Fibroblast of the conjunctiva (primary cell): ENCODE measurements around the gene TTC38.

Experiments used
- DNase-seq: peaks from one replicate; pipeline ENCODE4 v3.0.0-alpha.2; 2010; ENCODE audit warnings: low read depth

The TTC38 gene

DNA sequence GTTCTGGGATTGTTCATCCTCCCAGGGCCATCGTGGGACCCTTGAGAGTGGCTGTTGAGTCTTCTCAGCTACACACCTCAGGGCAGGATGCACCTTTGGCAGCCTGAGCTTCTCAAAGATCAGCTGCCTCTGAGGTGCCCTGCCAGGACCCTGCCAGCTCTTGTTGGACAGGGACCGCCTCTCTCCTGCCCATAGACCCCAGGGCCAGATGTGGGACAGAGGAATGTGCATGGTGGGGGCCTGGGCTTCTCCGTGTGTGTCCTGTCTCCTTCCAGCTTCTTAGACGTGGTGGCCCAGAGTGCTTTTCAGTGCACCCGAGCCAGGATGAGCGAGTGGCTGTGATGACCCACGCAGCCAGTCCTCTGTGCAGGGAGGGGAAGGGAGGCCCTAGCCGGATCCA is 61.8 kb downstream of the TTC38 start:
- DNase-seq: no peak

DNA sequence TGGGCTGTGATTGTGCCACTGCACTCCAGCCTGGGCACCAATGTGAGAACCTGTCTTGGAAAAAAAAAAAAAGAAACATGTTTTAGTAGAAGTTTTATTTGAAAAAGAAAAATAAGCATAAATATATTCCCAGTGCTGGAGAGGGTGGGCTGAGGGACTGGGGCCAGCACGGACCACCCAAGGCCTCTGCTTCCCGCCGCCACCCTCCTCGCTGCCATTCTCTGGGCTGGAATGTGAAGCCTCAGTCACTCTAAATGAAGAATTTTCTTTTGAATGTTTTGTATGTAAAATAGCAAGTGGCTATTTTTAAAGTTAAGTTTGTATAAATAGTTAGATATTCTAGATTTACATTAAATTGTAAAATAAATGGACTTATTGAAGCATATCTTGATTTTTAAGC is 62.6 kb downstream of the TTC38 start:
- no peak for DNase-seq

DNA sequence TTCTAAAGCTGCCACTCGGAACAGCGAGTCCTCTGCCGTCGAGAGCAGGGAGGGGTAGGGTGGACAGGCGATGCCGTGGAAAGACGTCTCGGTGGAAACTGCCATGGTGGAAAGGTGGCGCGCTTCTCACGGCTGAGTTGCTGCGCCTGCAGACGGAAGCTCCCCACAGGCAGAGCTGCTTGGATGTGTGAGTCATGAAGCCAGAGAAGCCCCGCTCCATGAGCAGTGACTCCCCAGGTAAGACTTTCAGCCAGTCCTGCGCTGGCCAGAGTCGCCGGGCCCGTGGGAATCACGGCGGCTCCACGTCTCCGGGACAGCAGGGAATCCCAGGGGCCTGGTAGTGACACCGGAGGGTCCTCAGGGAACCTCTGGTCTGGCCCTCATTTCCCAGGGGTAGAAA is 63.7 kb downstream of the TTC38 start:
- no peak for DNase-seq

DNA sequence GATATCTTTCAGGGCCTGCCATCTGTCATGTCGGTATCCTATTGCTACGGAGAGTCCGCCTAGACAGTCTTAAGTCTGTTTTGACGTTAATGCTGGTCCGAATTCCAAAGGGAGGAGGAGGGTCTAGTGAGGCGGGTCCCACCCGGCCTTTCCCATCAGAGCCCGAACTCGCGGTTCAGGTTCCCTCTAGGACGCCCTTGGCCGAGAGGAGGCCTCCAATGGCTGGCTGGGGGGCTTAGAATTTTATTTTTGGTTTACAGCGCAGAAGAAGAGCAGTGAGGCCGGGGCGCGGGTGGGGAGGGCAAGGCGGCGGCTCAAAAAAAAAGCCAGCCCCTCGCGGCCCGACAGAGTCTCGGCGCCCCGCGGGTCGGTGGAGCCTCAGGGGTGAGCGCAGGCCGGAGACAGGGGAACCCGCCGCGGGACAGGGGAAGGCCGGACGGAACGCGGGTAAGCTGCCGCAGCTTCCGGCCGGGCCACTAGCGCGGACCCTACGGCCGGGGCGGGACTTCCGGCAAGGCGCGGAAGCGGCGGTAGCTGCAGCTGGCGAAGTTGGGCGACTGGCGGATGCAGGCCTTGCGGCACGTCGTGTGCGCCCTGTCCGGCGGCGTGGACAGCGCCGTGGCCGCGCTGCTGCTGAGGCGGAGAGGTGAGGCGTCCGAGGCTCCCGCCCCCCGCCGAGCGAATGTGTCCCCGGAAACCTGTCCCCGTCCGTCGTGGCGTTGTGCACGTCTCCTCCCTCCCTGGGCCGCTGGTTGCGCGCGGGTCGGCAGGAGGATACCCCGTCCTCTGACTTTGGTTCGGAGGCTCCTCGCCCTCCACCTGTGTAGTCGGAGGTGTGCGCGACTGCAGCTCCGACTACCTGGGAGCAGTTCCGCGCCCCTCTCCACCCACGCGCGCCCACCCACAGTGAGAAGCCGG is 67.7 kb downstream of the TTC38 start, which contains the start of gene TRMU:
TRMU (plus strand) TSS at position 514 of the 918 bp plus-strand sequence; CDS start at position 565, 51 bp downstream.
- peak; percentile 65 for DNase-seq

DNA sequence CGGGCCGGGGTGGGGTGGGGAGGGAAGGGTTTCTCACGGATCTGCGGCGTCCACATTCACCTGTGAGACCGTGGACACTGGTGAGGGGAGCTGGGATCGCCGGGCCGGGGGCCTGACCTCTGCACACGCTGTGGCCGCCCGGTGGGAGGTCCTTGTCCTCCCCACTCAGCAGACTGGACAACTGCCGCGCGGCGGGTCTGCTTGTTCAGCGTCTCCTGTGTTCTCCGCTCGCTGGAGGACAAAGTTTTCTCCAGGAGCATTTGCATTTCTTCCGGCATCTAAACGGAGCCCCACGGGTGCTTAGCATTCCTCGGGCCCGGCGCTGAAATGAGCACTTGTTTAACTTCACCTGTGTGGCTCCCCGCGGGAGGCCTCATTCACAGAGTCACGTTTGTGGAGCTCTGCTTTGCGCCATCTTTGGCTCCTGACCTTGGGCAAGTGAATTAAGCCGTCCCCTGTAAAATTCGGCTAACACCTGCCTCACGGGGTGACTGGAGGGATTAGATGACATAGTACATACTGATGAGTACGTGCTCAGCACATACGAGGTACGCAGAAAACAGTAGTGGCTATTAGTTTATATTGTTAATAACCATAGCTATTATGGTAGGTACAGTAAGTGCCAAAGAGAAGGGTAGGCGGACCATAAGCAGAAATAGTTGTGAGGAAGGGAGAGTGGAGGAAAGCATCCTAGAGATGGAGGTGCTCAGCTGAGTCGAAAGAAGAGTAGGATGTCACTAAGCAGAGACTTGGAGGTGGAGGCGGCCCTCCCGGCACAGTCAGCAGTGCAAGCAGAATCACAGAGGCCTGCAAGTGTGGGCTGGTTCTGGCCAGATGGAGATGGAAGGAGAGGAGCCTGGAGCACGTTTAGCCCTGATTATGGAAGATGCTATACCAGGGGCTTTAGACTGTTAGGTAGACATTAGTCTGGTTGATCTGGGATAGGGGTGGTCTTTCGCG is 68.6 kb downstream of the TTC38 start:
- no peak for DNase-seq

DNA sequence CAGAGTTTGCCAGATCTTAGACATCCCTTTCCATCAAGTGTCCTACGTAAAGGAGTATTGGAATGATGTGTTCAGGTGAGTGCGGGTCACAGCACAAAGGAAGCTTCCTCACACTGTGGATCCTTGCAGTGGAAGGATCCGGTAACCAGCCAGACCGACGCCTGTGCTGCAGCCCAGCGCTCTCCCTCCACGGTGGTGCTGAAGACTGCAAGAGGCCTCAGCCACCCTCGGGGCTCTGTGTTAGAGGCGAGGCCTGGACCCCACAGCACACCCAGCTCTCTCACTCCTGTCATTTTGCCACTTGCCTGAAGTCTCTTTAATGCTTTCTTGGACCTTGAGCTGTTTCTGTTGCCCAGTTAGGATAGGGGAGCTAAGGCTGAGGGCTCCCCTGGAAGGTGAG is 70.1 kb downstream of the TTC38 start:
- DNase-seq: no peak

DNA sequence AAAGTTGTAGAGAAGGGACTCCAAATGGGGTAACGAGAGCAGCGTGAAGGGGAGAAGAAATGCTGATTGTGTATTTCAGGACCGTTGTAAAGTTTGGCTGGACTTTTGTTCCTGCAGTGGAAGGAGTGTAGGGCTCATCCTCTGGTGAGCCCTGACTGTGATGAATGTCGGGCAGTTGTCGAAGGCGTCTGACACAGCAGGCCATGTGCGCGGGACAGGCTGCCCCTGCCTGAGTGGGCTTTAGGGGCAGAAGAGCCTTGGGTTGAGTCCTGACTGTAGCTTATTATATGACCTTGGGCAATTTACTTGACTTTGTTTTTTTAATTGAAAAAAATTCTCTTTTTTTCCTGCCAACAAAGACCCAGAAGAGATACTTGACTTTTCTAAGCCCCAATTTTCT is 70.8 kb downstream of the TTC38 start:
- DNase-seq: no peak

DNA sequence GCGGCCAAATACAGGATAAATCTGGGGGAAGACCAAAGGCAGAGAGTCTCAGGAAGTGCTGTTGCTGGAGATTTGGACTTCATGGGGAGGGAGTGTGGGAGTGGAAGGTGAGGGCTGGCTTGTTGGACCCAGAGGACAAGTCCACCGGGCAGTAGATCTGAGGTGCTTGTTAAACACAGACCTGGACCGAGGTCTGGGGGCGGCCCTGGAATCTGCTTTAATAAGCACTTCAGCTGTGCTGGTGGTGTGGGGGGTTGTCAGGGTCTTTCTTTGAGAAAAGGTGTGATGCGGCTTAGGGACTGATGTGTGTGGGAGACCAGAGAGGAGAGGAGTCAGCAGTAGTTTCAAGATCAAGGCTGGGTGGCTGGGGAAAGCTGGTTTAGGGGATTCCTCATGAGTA is 72.1 kb downstream of the TTC38 start:
- DNase-seq: no peak

DNA sequence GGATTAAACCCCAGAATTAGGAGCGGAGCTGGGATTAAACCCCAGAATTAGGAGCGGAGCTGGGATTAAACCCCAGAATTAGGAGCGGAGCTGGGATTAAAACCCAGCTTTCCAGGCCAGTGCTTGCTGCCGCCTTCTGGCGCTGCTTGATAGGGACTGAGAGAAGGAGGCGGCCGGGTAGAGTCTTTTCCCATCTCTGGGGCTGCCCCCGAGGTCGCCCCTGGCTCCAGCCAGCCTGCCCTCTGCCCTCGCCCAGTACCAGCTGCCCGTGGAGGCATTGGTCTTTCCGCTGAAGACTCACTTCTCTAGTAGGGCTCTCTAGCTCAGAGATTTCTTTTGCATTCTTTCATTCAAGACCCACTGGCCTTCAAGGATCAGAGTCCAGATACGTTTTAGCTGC is 72.9 kb downstream of the TTC38 start:
- no peak for DNase-seq
